H9 (cell line): ENCODE results near the gene USP49. TPM values are rescaled to one million over a fixed set of nuclear protein-coding genes. Genes with fewer than 3 reads are reported as not detected.

Experiments
- DNase-seq: peaks from one replicate; pipeline ENCODE4 v3.0.0-alpha.2; 2017
- H2AFZ ChIP-seq: one replicate; pipeline ENCODE4 v1.6.1; 2013; ENCODE audit warnings: mild to moderate bottlenecking, low read length, control low read depth, moderate library complexity
- H2AK5ac ChIP-seq: 2 replicates; pipeline ENCODE4 v1.6.1; 2013; ENCODE audit warnings: low read length, control low read depth, mixed read lengths; ENCODE audit not compliant: insufficient read length
- H2BK120ac ChIP-seq: one replicate; pipeline ENCODE4 v1.6.1; 2013; ENCODE audit warnings: low read depth, mild to moderate bottlenecking, low read length, control low read depth, inconsistent platforms; ENCODE audit not compliant: poor library complexity, severe bottlenecking
- H2BK12ac ChIP-seq: 2 replicates; pipeline ENCODE4 v1.6.1; 2013; ENCODE audit warnings: low read length, control low read depth, mixed read lengths, low read depth; ENCODE audit not compliant: insufficient read length
- H2BK15ac ChIP-seq: 2 replicates; pipeline ENCODE4 v1.6.1; 2013; ENCODE audit warnings: low read depth, low read length, control low read depth
- H2BK20ac ChIP-seq: one replicate; pipeline ENCODE4 v1.6.1; 2013; ENCODE audit warnings: low read depth, mild to moderate bottlenecking, low read length, control low read depth, inconsistent platforms; ENCODE audit not compliant: poor library complexity, severe bottlenecking
- H2BK5ac ChIP-seq: 2 replicates; pipeline ENCODE4 v1.6.1; 2013; ENCODE audit warnings: low read length, control low read depth, mixed read lengths; ENCODE audit not compliant: insufficient read length
- H3K14ac ChIP-seq: 2 replicates; pipeline ENCODE4 v1.6.1; 2013; ENCODE audit warnings: low read length, control low read depth; ENCODE audit not compliant: insufficient read depth
- H3K18ac ChIP-seq: 2 replicates; pipeline ENCODE4 v1.6.1; 2013; ENCODE audit warnings: low read depth, mild to moderate bottlenecking, mixed read lengths, low read length, control low read depth; ENCODE audit not compliant: insufficient read length
- H3K23ac ChIP-seq: 2 replicates; pipeline ENCODE4 v1.6.1; 2013; ENCODE audit warnings: low read length, control low read depth, mixed read lengths, low read depth; ENCODE audit not compliant: insufficient read length
- H3K23me2 ChIP-seq: 2 replicates; pipeline ENCODE4 v1.6.1; 2013; ENCODE audit warnings: low read depth, mild to moderate bottlenecking, mixed read lengths, low read length, control low read depth; ENCODE audit not compliant: insufficient read length, poor library complexity, severe bottlenecking
- H3K27ac ChIP-seq: 2 replicates; pipeline ENCODE4 v1.5.1; 2013; ENCODE audit warnings: low read length, control low read depth, mixed read lengths, low read depth; ENCODE audit not compliant: insufficient read length
- H3K27me3 ChIP-seq: 2 replicates; pipeline ENCODE4 v1.6.1; 2013; ENCODE audit warnings: low read length, control low read depth, inconsistent platforms; ENCODE audit not compliant: insufficient read depth
- H3K4ac ChIP-seq: 2 replicates; pipeline ENCODE4 v1.6.1; 2013; ENCODE audit warnings: low read depth, mild to moderate bottlenecking, control low read depth, inconsistent platforms, low read length, moderate library complexity
- H3K4me1 ChIP-seq: 2 replicates; pipeline ENCODE4 v1.6.1; 2013; ENCODE audit warnings: low read length, control low read depth, inconsistent platforms; ENCODE audit not compliant: insufficient read depth
- H3K4me2 ChIP-seq: 2 replicates; pipeline ENCODE4 v1.6.1; 2013; ENCODE audit warnings: low read length, control low read depth, mixed read lengths; ENCODE audit not compliant: insufficient read length, insufficient read depth
- H3K56ac ChIP-seq: 2 replicates; pipeline ENCODE4 v1.6.1; 2013; ENCODE audit warnings: low read depth, mild to moderate bottlenecking, mixed read lengths, low read length, control low read depth; ENCODE audit not compliant: insufficient read length
- H3K79me1 ChIP-seq: 2 replicates; pipeline ENCODE4 v1.6.1; 2013; ENCODE audit warnings: low read depth, mild to moderate bottlenecking, moderate library complexity, low read length, control low read depth, inconsistent platforms; ENCODE audit not compliant: insufficient read depth, poor library complexity, severe bottlenecking
- H3K79me2 ChIP-seq: 2 replicates; pipeline ENCODE4 v1.6.1; 2013; ENCODE audit warnings: low read length, control low read depth, inconsistent platforms; ENCODE audit not compliant: insufficient read depth
- H3K9ac ChIP-seq: 2 replicates; pipeline ENCODE4 v1.6.1; 2013; ENCODE audit warnings: low read length, control low read depth, mixed read lengths; ENCODE audit not compliant: insufficient read length; ENCODE audit errors: extremely low read depth
- H3K9me3 ChIP-seq: one replicate; pipeline ENCODE4 v1.6.1; 2013; ENCODE audit warnings: low read depth, low read length, inconsistent platforms; ENCODE audit not compliant: control insufficient read depth
- H3T11ph ChIP-seq: one replicate; pipeline ENCODE4 v1.6.1; 2013; ENCODE audit warnings: mild to moderate bottlenecking, low read length, control low read depth, inconsistent platforms
- H4K20me1 ChIP-seq: one replicate; pipeline ENCODE4 v1.6.1; 2013; ENCODE audit not compliant: control insufficient read depth, insufficient read length, insufficient read depth
- H4K5ac ChIP-seq: 2 replicates; pipeline ENCODE4 v1.6.1; 2013; ENCODE audit warnings: low read depth, mild to moderate bottlenecking, mixed read lengths, low read length, control low read depth; ENCODE audit not compliant: insufficient read length
- H4K8ac ChIP-seq: replicated peaks from 2 replicates; pipeline ENCODE4 v1.6.1; 2013; ENCODE audit warnings: low read length, control low read depth, mixed read lengths, low read depth; ENCODE audit not compliant: insufficient read length
- H4K91ac ChIP-seq: 2 replicates; pipeline ENCODE4 v1.6.1; 2013; ENCODE audit warnings: low read depth, mild to moderate bottlenecking, moderate library complexity, mixed read lengths, low read length, control low read depth; ENCODE audit not compliant: insufficient read length
- H3K27ac Mint-ChIP-seq, 3 experiments: 2 replicates in 2 of 3; 3 replicates in 1 of 3; pipeline ENCODE4 v1.8.0; 2020 to 2021; ENCODE audit warnings: mixed read lengths in 3 of 3, mild to moderate bottlenecking in 1 of 3, moderate library complexity in 1 of 3
- H3K27me3 Mint-ChIP-seq: 2 replicates; pipeline ENCODE4 v1.8.0; 2021; ENCODE audit warnings: low read depth, mild to moderate bottlenecking, moderate library complexity, mixed read lengths
- H3K36me3 Mint-ChIP-seq, 3 experiments: 2 replicates in 2 of 3; 3 replicates in 1 of 3; pipeline ENCODE4 v1.8.0; 2020 to 2021; ENCODE audit warnings: low read depth in 3 of 3, mixed read lengths in 3 of 3; ENCODE audit not compliant: insufficient read depth in 1 of 3
- H3K4me1 Mint-ChIP-seq, 2 experiments: 2 replicates each; pipeline ENCODE4 v1.8.0; 2020; ENCODE audit warnings: mixed read lengths in 2 of 2
- H3K4me3 Mint-ChIP-seq, 2 experiments: 2 replicates in 1 of 2; 3 replicates in 1 of 2; pipeline ENCODE4 v1.8.0; 2020 to 2021; ENCODE audit warnings: mild to moderate bottlenecking in 2 of 2, mixed read lengths in 2 of 2, moderate library complexity in 1 of 2
- H3K9me3 Mint-ChIP-seq, 2 experiments: 2 replicates in 1 of 2; 3 replicates in 1 of 2; pipeline ENCODE4 v1.8.0; 2020; ENCODE audit warnings: mild to moderate bottlenecking in 2 of 2, mixed read lengths in 2 of 2, moderate library complexity in 1 of 2
- WGBS: extraction: QIAGEN DNeasy Blood & Tissue Kit; methylation state at CpG from one replicate; pipeline ENCODE4 v1.1.7; 2013; ENCODE audit warnings: missing lambda C conversion rate, low lambda C conversion rate, mixed read lengths; ENCODE audit not compliant: insufficient read length; ENCODE audit errors: extremely low coverage; 5-methylcytosine and 5-hydroxymethylcytosine counted together
- total RNA-seq: library from RNA; stranded (reverse); gene quantifications from 2 replicates; pipeline ENCODE4 v1.2.1, GENCODE V29; 2021
- TF ChIP-seq, protein P1 (sequence below): fragments of 200-600 bp; sonication (generic); conservative IDR thresholded peaks from 3 replicates; pipeline ENCODE4 v1.8.0; 2021; ENCODE audit warnings: antibody characterized with exemption, mild to moderate bottlenecking

USP49 gene
- total RNA-seq, 1 experiment from 2014 or later: 19.0 TPM

DNA sequence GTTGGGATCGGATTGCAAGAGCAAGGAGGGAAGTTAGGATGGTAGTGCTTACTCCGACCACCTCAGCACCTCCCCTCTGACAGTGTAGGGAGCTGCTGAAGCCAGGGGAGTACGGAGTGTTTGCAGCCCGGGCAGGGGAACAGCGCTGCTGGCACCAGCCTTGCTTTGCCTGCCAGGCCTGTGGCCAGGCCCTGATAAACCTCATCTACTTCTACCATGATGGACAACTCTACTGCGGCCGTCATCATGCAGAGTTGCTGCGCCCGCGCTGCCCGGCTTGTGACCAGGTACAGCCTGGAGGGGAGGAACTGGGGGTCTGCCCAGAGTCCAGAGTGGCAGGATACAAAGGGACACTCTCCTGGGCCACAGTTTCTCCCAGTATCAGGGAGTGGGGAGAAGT is 109.9 kb downstream of the USP49 start:
- peaks cover 17% of the 10 kb centered on the region; the same call in 1 of the 2 replicates for H3K27me3 ChIP-seq

More for the DNA sequence above, 109.9 kb downstream of the USP49 start:
- H2BK15ac ChIP-seq: no peak overlapping the region
- peaks cover 2% of the 10 kb centered on the region; the same call in 1 of the 2 replicates for H3K79me2 ChIP-seq
- H3K4me2 ChIP-seq: no peak overlapping the region
- no peak overlapping the region for H2BK5ac ChIP-seq
- no peak overlapping the region for H4K5ac ChIP-seq
- H3K9ac ChIP-seq: no peak overlapping the region
- DNase-seq: no peak
- no peak overlapping the region for H3T11ph ChIP-seq
- TF ChIP-seq, protein P1, sequence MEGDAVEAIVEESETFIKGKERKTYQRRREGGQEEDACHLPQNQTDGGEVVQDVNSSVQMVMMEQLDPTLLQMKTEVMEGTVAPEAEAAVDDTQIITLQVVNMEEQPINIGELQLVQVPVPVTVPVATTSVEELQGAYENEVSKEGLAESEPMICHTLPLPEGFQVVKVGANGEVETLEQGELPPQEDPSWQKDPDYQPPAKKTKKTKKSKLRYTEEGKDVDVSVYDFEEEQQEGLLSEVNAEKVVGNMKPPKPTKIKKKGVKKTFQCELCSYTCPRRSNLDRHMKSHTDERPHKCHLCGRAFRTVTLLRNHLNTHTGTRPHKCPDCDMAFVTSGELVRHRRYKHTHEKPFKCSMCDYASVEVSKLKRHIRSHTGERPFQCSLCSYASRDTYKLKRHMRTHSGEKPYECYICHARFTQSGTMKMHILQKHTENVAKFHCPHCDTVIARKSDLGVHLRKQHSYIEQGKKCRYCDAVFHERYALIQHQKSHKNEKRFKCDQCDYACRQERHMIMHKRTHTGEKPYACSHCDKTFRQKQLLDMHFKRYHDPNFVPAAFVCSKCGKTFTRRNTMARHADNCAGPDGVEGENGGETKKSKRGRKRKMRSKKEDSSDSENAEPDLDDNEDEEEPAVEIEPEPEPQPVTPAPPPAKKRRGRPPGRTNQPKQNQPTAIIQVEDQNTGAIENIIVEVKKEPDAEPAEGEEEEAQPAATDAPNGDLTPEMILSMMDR: no peak
- peaks cover 11 to 17% (median 15%) of the 10 kb centered on the region in 3 experiments for H3K36me3 Mint-ChIP-seq
- H3K18ac ChIP-seq: no peak overlapping the region
- H4K20me1 ChIP-seq: no peaks in the 10 kb centered on the region
- no peak overlapping the region for H2BK12ac ChIP-seq
- no peaks in the 10 kb centered on the region for H3K4me1 ChIP-seq
- no CpG with 5 or more reads among the region's 11 CpGs for WGBS
- H3K14ac ChIP-seq: no peak overlapping the region
- no peak overlapping the region for H3K23ac ChIP-seq
- H3K27ac ChIP-seq: no peak overlapping the region
- no peak overlapping the region for H4K91ac ChIP-seq
- H3K4me1 Mint-ChIP-seq: peaks cover 16 to 24% of the 10 kb centered on the region in 2 experiments
- no peaks in the 10 kb centered on the region for H3K9me3 ChIP-seq
- H4K8ac ChIP-seq: no peak overlapping the region
- H3K4me3 Mint-ChIP-seq: peak overlapping the region in 1 of 2 experiments; percentile 63; a peak in 4 of 5 replicates
- no peak overlapping the region for H2AFZ ChIP-seq
- no peak overlapping the region for H3K4ac ChIP-seq
- no peaks in the 10 kb centered on the region; a peak in 3 of 5 replicates for H3K9me3 Mint-ChIP-seq
- H3K56ac ChIP-seq: no peak overlapping the region
- H2AK5ac ChIP-seq: no peak overlapping the region
- H2BK20ac ChIP-seq: no peak overlapping the region
- no peak overlapping the region for H2BK120ac ChIP-seq
- H3K23me2 ChIP-seq: peaks cover 9% of the 10 kb centered on the region
- peaks cover 57% of the 10 kb centered on the region for H3K27me3 Mint-ChIP-seq
- no peak overlapping the region for H3K27ac Mint-ChIP-seq
- no peaks in the 10 kb centered on the region for H3K79me1 ChIP-seq
